Measurements from ENCODE around the gene CRIM1. TPM values are rescaled to one million over a fixed set of nuclear protein-coding genes. Genes with fewer than 3 reads are reported as not detected.
A peak's percentile ranks its signal among the peaks of the same experiment; 100 is the strongest.

Gene CRIM1
- polyA plus RNA-seq, 4 donors: 0.89 to 26.2 (median 9.2) TPM

GRCh38 chr2:36469710-36470109 is 114.1 kb downstream of the CRIM1 start:
- peaks cover 0 to 5% of the 10 kb centered on the region in 2 donors for H3K9me3 ChIP-seq (ENCODE audit: control insufficient read depth in 2 of 2, insufficient read depth in 1 of 2, low read depth in 1 of 2, low read length in 1 of 2)
- H3K4me3 ChIP-seq (ENCODE audit: low read depth in 1 of 3, low read length in 3 of 3): no peak overlapping the region
- no peaks in the 10 kb centered on the region for H3K27me3 ChIP-seq (ENCODE audit: control insufficient read depth in 3 of 3, insufficient read depth in 3 of 3, low read length in 3 of 3)
- no peak overlapping the region for H3K27ac ChIP-seq (ENCODE audit: low read depth in 1 of 3, low read length in 2 of 3)
- DNase-seq (no peak), FAIRE-seq (no peak)
- H3K36me3 ChIP-seq (ENCODE audit: control insufficient read depth in 3 of 3, insufficient read depth in 2 of 3, low read depth in 1 of 3, low read length in 3 of 3): peaks cover 0 to 12% (median 0%) of the 10 kb centered on the region in 3 donors
- H3K4me1 ChIP-seq (ENCODE audit: control insufficient read depth in 3 of 3, insufficient read depth in 2 of 3, low read depth in 1 of 3, low read length in 2 of 3): peaks cover 0 to 3% (median 0%) of the 10 kb centered on the region in 3 donors
- 63 to 84% (median 80%) methylated on average over 3 of the region's 3 CpGs for WGBS, 3 donors

GRCh38 chr2:36473230-36473629 is 117.7 kb downstream of the CRIM1 start:
- WGBS, 3 donors: 85 to 93% (median 87%) methylated on average over 2 of the region's 2 CpGs
- DNase-seq (no peak), FAIRE-seq (no peak)
- Histone ChIP-seq H3K9me3 (ENCODE audit: control insufficient read depth in 2 of 2, insufficient read depth in 1 of 2, low read depth in 1 of 2, low read length in 1 of 2) (peaks cover 0 to 5% of the 10 kb centered on the region in 2 donors), H3K36me3 (ENCODE audit: control insufficient read depth in 3 of 3, insufficient read depth in 2 of 3, low read depth in 1 of 3, low read length in 3 of 3) (peaks cover 0 to 13% (median under 1%) of the 10 kb centered on the region in 3 donors), H3K4me3 (ENCODE audit: low read depth in 1 of 3, low read length in 3 of 3) (no peak overlapping the region), H3K4me1 (ENCODE audit: control insufficient read depth in 3 of 3, insufficient read depth in 2 of 3, low read depth in 1 of 3, low read length in 2 of 3) (peaks cover 0 to 3% (median 0%) of the 10 kb centered on the region in 3 donors), H3K27me3 (ENCODE audit: control insufficient read depth in 3 of 3, insufficient read depth in 3 of 3, low read length in 3 of 3) (no peaks in the 10 kb centered on the region), H3K27ac (ENCODE audit: low read depth in 1 of 3, low read length in 2 of 3) (no peak overlapping the region)

GRCh38 chr2:36476411-36476810 is 120.8 kb downstream of the CRIM1 start:
- DNase-seq (no peak), FAIRE-seq (no peak)
- H3K36me3 ChIP-seq (ENCODE audit: control insufficient read depth in 3 of 3, insufficient read depth in 2 of 3, low read depth in 1 of 3, low read length in 3 of 3): peaks cover 6 to 16% (median 9%) of the 10 kb centered on the region in 3 donors
- H3K27me3 ChIP-seq (ENCODE audit: control insufficient read depth in 3 of 3, insufficient read depth in 3 of 3, low read length in 3 of 3): no peaks in the 10 kb centered on the region
- H3K4me3 ChIP-seq (ENCODE audit: low read depth in 1 of 3, low read length in 3 of 3): no peak overlapping the region
- H3K27ac ChIP-seq (ENCODE audit: low read depth in 1 of 3, low read length in 2 of 3): no peak overlapping the region
- peaks cover 0 to 5% of the 10 kb centered on the region in 2 donors for H3K9me3 ChIP-seq (ENCODE audit: control insufficient read depth in 2 of 2, insufficient read depth in 1 of 2, low read depth in 1 of 2, low read length in 1 of 2)
- no peaks in the 10 kb centered on the region for H3K4me1 ChIP-seq (ENCODE audit: control insufficient read depth in 3 of 3, insufficient read depth in 2 of 3, low read depth in 1 of 3, low read length in 2 of 3)

GRCh38 chr2:36477315-36477714 is 121.7 kb downstream of the CRIM1 start:
- no peak overlapping the region for H3K4me3 ChIP-seq (ENCODE audit: low read depth in 1 of 3, low read length in 3 of 3)
- WGBS, 3 donors: 79 to 91% (median 88%) methylated on average over 4 of the region's 4 CpGs
- H3K4me1 ChIP-seq (ENCODE audit: control insufficient read depth in 3 of 3, insufficient read depth in 2 of 3, low read depth in 1 of 3, low read length in 2 of 3): no peaks in the 10 kb centered on the region
- DNase-seq (no peak), FAIRE-seq (no peak)
- no peaks in the 10 kb centered on the region for H3K27me3 ChIP-seq (ENCODE audit: control insufficient read depth in 3 of 3, insufficient read depth in 3 of 3, low read length in 3 of 3)
- peaks cover 0 to 5% of the 10 kb centered on the region in 2 donors for H3K9me3 ChIP-seq (ENCODE audit: control insufficient read depth in 2 of 2, insufficient read depth in 1 of 2, low read depth in 1 of 2, low read length in 1 of 2)
- peak overlapping the region in 1 of 3 donors; percentile 36 for H3K27ac ChIP-seq (ENCODE audit: low read depth in 1 of 3, low read length in 2 of 3)
- peaks cover 9 to 20% (median 9%) of the 10 kb centered on the region in 3 donors for H3K36me3 ChIP-seq (ENCODE audit: control insufficient read depth in 3 of 3, insufficient read depth in 2 of 3, low read depth in 1 of 3, low read length in 3 of 3)

GRCh38 chr2:36477746-36478145 is 122.2 kb downstream of the CRIM1 start:
- DNase-seq (no peak), FAIRE-seq (no peak)
- Histone ChIP-seq H3K27me3 (ENCODE audit: control insufficient read depth in 3 of 3, insufficient read depth in 3 of 3, low read length in 3 of 3) (no peaks in the 10 kb centered on the region), H3K4me3 (ENCODE audit: low read depth in 1 of 3, low read length in 3 of 3) (no peak overlapping the region), H3K9me3 (ENCODE audit: control insufficient read depth in 2 of 2, insufficient read depth in 1 of 2, low read depth in 1 of 2, low read length in 1 of 2) (peaks cover 0 to 5% of the 10 kb centered on the region in 2 donors), H3K4me1 (ENCODE audit: control insufficient read depth in 3 of 3, insufficient read depth in 2 of 3, low read depth in 1 of 3, low read length in 2 of 3) (peaks cover 0 to 3% (median 0%) of the 10 kb centered on the region in 3 donors), H3K27ac (ENCODE audit: low read depth in 1 of 3, low read length in 2 of 3) (peak overlapping the region in 1 of 3 donors; percentile 32), H3K36me3 (ENCODE audit: control insufficient read depth in 3 of 3, insufficient read depth in 2 of 3, low read depth in 1 of 3, low read length in 3 of 3) (peaks cover 9 to 20% (median 9%) of the 10 kb centered on the region in 3 donors)
- 50 to 71% (median 55%) methylated on average over 2 of the region's 2 CpGs for WGBS, 3 donors

GRCh38 chr2:36478332-36478738 is 122.8 kb downstream of the CRIM1 start:
- peak overlapping the region in 1 of 3 donors; percentile 28 for H3K27ac ChIP-seq (ENCODE audit: low read depth in 1 of 3, low read length in 2 of 3)
- H3K9me3 ChIP-seq (ENCODE audit: control insufficient read depth in 2 of 2, insufficient read depth in 1 of 2, low read depth in 1 of 2, low read length in 1 of 2): peaks cover 0 to 5% of the 10 kb centered on the region in 2 donors
- DNase-seq (no peak), FAIRE-seq (no peak)
- H3K36me3 ChIP-seq (ENCODE audit: control insufficient read depth in 3 of 3, insufficient read depth in 2 of 3, low read depth in 1 of 3, low read length in 3 of 3): peaks cover 9 to 21% (median 9%) of the 10 kb centered on the region in 3 donors
- no peak overlapping the region for H3K4me3 ChIP-seq (ENCODE audit: low read depth in 1 of 3, low read length in 3 of 3)
- no peaks in the 10 kb centered on the region for H3K27me3 ChIP-seq (ENCODE audit: control insufficient read depth in 3 of 3, insufficient read depth in 3 of 3, low read length in 3 of 3)
- 49 to 71% (median 65%) methylated on average over 4 of the region's 4 CpGs for WGBS, 3 donors
- H3K4me1 ChIP-seq (ENCODE audit: control insufficient read depth in 3 of 3, insufficient read depth in 2 of 3, low read depth in 1 of 3, low read length in 2 of 3): peaks cover 0 to 4% (median 0%) of the 10 kb centered on the region in 3 donors

GRCh38 chr2:36478999-36479398 is 123.4 kb downstream of the CRIM1 start:
- Histone ChIP-seq H3K36me3 (ENCODE audit: control insufficient read depth in 3 of 3, insufficient read depth in 2 of 3, low read depth in 1 of 3, low read length in 3 of 3) (peaks cover 9 to 26% (median 9%) of the 10 kb centered on the region in 3 donors), H3K4me1 (ENCODE audit: control insufficient read depth in 3 of 3, insufficient read depth in 2 of 3, low read depth in 1 of 3, low read length in 2 of 3) (peaks cover 0 to 4% (median 0%) of the 10 kb centered on the region in 3 donors), H3K27ac (ENCODE audit: low read depth in 1 of 3, low read length in 2 of 3) (peak overlapping the region in 1 of 3 donors; percentile 18), H3K4me3 (ENCODE audit: low read depth in 1 of 3, low read length in 3 of 3) (no peak overlapping the region), H3K27me3 (ENCODE audit: control insufficient read depth in 3 of 3, insufficient read depth in 3 of 3, low read length in 3 of 3) (no peaks in the 10 kb centered on the region), H3K9me3 (ENCODE audit: control insufficient read depth in 2 of 2, insufficient read depth in 1 of 2, low read depth in 1 of 2, low read length in 1 of 2) (peaks cover 0 to 5% of the 10 kb centered on the region in 2 donors)
- DNase-seq (no peak), FAIRE-seq (no peak)
- WGBS, 3 donors: 61 to 72% (median 61%) methylated on average over 4 of the region's 4 CpGs

- 94 to 97% (median 97%) methylated on average over 16 of the region's 16 CpGs for WGBS, 3 donors
- no peak for DNase-seq
- peaks cover 0 to 3% of the 10 kb centered on the region in 2 donors for H3K9me3 ChIP-seq (ENCODE audit: control insufficient read depth in 2 of 2, insufficient read depth in 1 of 2, low read depth in 1 of 2, low read length in 1 of 2)
- H3K4me1 ChIP-seq (ENCODE audit: control insufficient read depth in 3 of 3, insufficient read depth in 2 of 3, low read depth in 1 of 3, low read length in 2 of 3): peaks cover 0 to 4% (median 0%) of the 10 kb centered on the region in 3 donors
- no peak for FAIRE-seq
- no peak overlapping the region for H3K27ac ChIP-seq (ENCODE audit: low read depth in 1 of 3, low read length in 2 of 3)
- H3K36me3 ChIP-seq (ENCODE audit: control insufficient read depth in 3 of 3, insufficient read depth in 2 of 3, low read depth in 1 of 3, low read length in 3 of 3): peaks cover 9 to 26% (median 9%) of the 10 kb centered on the region in 3 donors
- no peaks in the 10 kb centered on the region for H3K27me3 ChIP-seq (ENCODE audit: control insufficient read depth in 3 of 3, insufficient read depth in 3 of 3, low read length in 3 of 3)
- H3K4me3 ChIP-seq (ENCODE audit: low read depth in 1 of 3, low read length in 3 of 3): no peak overlapping the region
Observed at GRCh38 chr2:36479406-36479805, 123.8 kb downstream of the CRIM1 start.

- WGBS, 3 donors: 85 to 93% (median 89%) methylated on average over 5 of the region's 5 CpGs
- H3K4me3 ChIP-seq (ENCODE audit: low read depth in 1 of 3, low read length in 3 of 3): no peak overlapping the region
- H3K27ac ChIP-seq (ENCODE audit: low read depth in 1 of 3, low read length in 2 of 3): no peak overlapping the region
- FAIRE-seq (no peak), DNase-seq (no peak)
- H3K9me3 ChIP-seq (ENCODE audit: control insufficient read depth in 2 of 2, insufficient read depth in 1 of 2, low read depth in 1 of 2, low read length in 1 of 2): no peaks in the 10 kb centered on the region
- peaks cover 0 to 4% (median 0%) of the 10 kb centered on the region in 3 donors for H3K4me1 ChIP-seq (ENCODE audit: control insufficient read depth in 3 of 3, insufficient read depth in 2 of 3, low read depth in 1 of 3, low read length in 2 of 3)
- no peaks in the 10 kb centered on the region for H3K27me3 ChIP-seq (ENCODE audit: control insufficient read depth in 3 of 3, insufficient read depth in 3 of 3, low read length in 3 of 3)
- H3K36me3 ChIP-seq (ENCODE audit: control insufficient read depth in 3 of 3, insufficient read depth in 2 of 3, low read depth in 1 of 3, low read length in 3 of 3): peaks cover 9 to 26% (median 9%) of the 10 kb centered on the region in 3 donors
Observed at GRCh38 chr2:36480028-36480427, 124.5 kb downstream of the CRIM1 start.
